Endodermal cell (in vitro differentiated cells): Measurements from ENCODE around the gene RPS6KC1. TPM values are rescaled to one million over a fixed set of nuclear protein-coding genes. Genes with fewer than 3 reads are reported as not detected.

Experiments
- DNase-seq: peaks from one replicate; pipeline ENCODE4 v3.0.0-alpha.2; 2017
- H3K27ac ChIP-seq: 2 replicates; pipeline ENCODE4 v1.5.1; 2013; ENCODE audit warnings: mild to moderate bottlenecking, low read depth, low read length, moderate library complexity
- H3K27me3 ChIP-seq: 2 replicates; pipeline ENCODE4 v1.6.1; 2013; ENCODE audit warnings: mild to moderate bottlenecking, low read length, moderate library complexity; ENCODE audit not compliant: insufficient read depth, control insufficient read depth, poor library complexity, severe bottlenecking
- H3K36me3 ChIP-seq: 2 replicates; pipeline ENCODE4 v1.7.0; 2013; ENCODE audit warnings: mild to moderate bottlenecking, low read length, moderate library complexity; ENCODE audit not compliant: control insufficient read depth, insufficient read depth
- H3K4me1 ChIP-seq: one replicate; pipeline ENCODE4 v1.7.0; 2013; ENCODE audit warnings: low read length; ENCODE audit not compliant: control insufficient read depth, insufficient read depth
- H3K4me3 ChIP-seq: 2 replicates; pipeline ENCODE4 v1.5.1; 2013; ENCODE audit warnings: mild to moderate bottlenecking, low read length, moderate library complexity
- H3K9ac ChIP-seq: 2 replicates; pipeline ENCODE4 v1.6.1; 2013; ENCODE audit warnings: mild to moderate bottlenecking, low read length, moderate library complexity; ENCODE audit not compliant: poor library complexity, severe bottlenecking; ENCODE audit errors: extremely low read depth
- H3K9me3 ChIP-seq: 2 replicates; pipeline ENCODE4 v1.6.1; 2013; ENCODE audit warnings: mild to moderate bottlenecking, low read length, moderate library complexity; ENCODE audit not compliant: control insufficient read depth
- H3K27ac Mint-ChIP-seq: 2 replicates; pipeline ENCODE4 v1.8.0; 2020; ENCODE audit warnings: mixed read lengths
- H3K27me3 Mint-ChIP-seq: 2 replicates; pipeline ENCODE4 v1.8.0; 2021; ENCODE audit warnings: mild to moderate bottlenecking, mixed read lengths; ENCODE audit not compliant: insufficient read depth
- H3K36me3 Mint-ChIP-seq: 2 replicates; pipeline ENCODE4 v1.8.0; 2020; ENCODE audit warnings: low read depth, mixed read lengths
- H3K4me1 Mint-ChIP-seq: 2 replicates; pipeline ENCODE4 v1.8.0; 2020; ENCODE audit warnings: mixed read lengths
- H3K4me3 Mint-ChIP-seq: 2 replicates; pipeline ENCODE4 v1.8.0; 2020; ENCODE audit warnings: mild to moderate bottlenecking, moderate library complexity, mixed read lengths
- H3K9me3 Mint-ChIP-seq: 2 replicates; pipeline ENCODE4 v1.8.0; 2020; ENCODE audit warnings: mild to moderate bottlenecking, mixed read lengths
- CTCF ChIP-seq: fragments of 200-600 bp; sonication (generic); conservative IDR thresholded peaks from 2 replicates; pipeline ENCODE4 v1.5.0; 2021; ENCODE audit warnings: antibody characterized with exemption, mild to moderate bottlenecking
- WGBS, 2 experiments: methylation state at CpG; one replicate each; pipeline versions ENCODE4 v1.1.5 to v1.1.7; 2013; ENCODE audit warnings: missing lambda C conversion rate in 2 of 2, mixed read lengths in 1 of 2; ENCODE audit not compliant: insufficient coverage in 1 of 2, insufficient read length in 1 of 2; 5-methylcytosine and 5-hydroxymethylcytosine counted together
- total RNA-seq, 2 donors: library from RNA; stranded (reverse); fragmentation: NEBNext Ultra II Directional in 1 of 2; extraction: Animal tissue kit (Norgen Biotek cat#: 25700) in 1 of 2; gene quantifications; 2 replicates in 1 of 2; 3 replicates in 1 of 2; pipeline ENCODE4 v1.2.1, GENCODE V29; 2021

Gene RPS6KC1
- total RNA-seq, 2 donors from 2014 or later = 31.4 to 36.3 TPM

DNA sequence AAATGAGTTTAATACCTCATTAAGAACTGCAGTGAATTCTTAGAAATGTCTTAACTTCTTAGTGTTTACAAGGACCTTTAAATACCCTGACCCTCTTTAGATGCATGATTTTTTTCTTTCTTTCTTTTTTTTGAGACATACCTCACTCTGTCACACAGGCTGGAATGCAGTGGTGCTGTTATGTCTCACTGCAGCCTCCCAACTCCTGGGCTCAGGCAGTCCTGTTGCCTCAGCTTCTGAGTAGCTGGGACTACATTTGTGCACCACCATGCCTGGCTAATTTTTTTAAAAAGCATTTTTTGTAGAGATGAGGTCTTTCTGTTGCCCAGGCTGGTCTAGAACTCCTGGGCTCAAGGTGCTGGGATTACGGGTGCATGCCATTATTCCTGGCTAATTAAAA, 191.8 kb downstream of the RPS6KC1 start:
- TF ChIP-seq CTCF = no peak
- DNase-seq = no peak
- 92% methylated on average over 1 of the region's 1 CpG; no CpG with 5 or more reads in 1 of the 2 experiments for WGBS, 2 experiments
- H3K27me3 ChIP-seq = no peaks in the 10 kb centered on the region
- Mint-ChIP-seq H3K27ac (no peak overlapping the region), H3K27me3 (no peaks in the 10 kb centered on the region), H3K4me3 (no peak overlapping the region), H3K4me1 (peaks cover 14% of the 10 kb centered on the region), H3K36me3 (peaks cover 3% of the 10 kb centered on the region), H3K9me3 (no peaks in the 10 kb centered on the region)
- H3K4me1 ChIP-seq = peaks cover 9% of the 10 kb centered on the region
- peaks cover 30% of the 10 kb centered on the region for H3K36me3 ChIP-seq
- H3K9me3 ChIP-seq = no peaks in the 10 kb centered on the region
- no peak overlapping the region for H3K4me3 ChIP-seq
- H3K27ac ChIP-seq = no peak overlapping the region
- H3K9ac ChIP-seq = no peak overlapping the region

GRCh38 chr1:213244664-213245091, 193.6 kb downstream of the RPS6KC1 start:
- no peak overlapping the region for H3K9ac ChIP-seq
- no peak overlapping the region for H3K4me3 ChIP-seq
- H3K4me1 Mint-ChIP-seq = peaks cover 14% of the 10 kb centered on the region
- no peak overlapping the region for H3K27ac Mint-ChIP-seq
- H3K36me3 Mint-ChIP-seq = peaks cover 17% of the 10 kb centered on the region
- 60 to 65% methylated on average over 3 of the region's 3 CpGs for WGBS, 2 experiments
- H3K27me3 Mint-ChIP-seq = no peaks in the 10 kb centered on the region
- H3K27me3 ChIP-seq = no peaks in the 10 kb centered on the region
- no peaks in the 10 kb centered on the region for H3K9me3 Mint-ChIP-seq
- peak; percentile 93 for TF ChIP-seq CTCF
- H3K4me1 ChIP-seq = peaks cover 9% of the 10 kb centered on the region
- H3K27ac ChIP-seq = no peak overlapping the region
- H3K36me3 ChIP-seq = peaks cover 35% of the 10 kb centered on the region
- DNase-seq = peak; percentile 53
- H3K4me3 Mint-ChIP-seq = no peak overlapping the region
- no peaks in the 10 kb centered on the region for H3K9me3 ChIP-seq

GRCh38 chr1:213245260-213245910, 194.3 kb downstream of the RPS6KC1 start:
- Mint-ChIP-seq H3K4me3 (no peak overlapping the region), H3K27me3 (no peaks in the 10 kb centered on the region)
- TF ChIP-seq CTCF = no peak

More at GRCh38 chr1:213245260-213245910, 194.3 kb downstream of the RPS6KC1 start:
- H3K4me1 ChIP-seq = peaks cover 9% of the 10 kb centered on the region
- Mint-ChIP-seq H3K9me3 (no peaks in the 10 kb centered on the region), H3K27ac (no peak overlapping the region), H3K4me1 (peaks cover 14% of the 10 kb centered on the region), H3K36me3 (peaks cover 17% of the 10 kb centered on the region)
- no peaks in the 10 kb centered on the region for H3K27me3 ChIP-seq
- H3K9me3 ChIP-seq = no peaks in the 10 kb centered on the region
- DNase-seq = no peak
- peaks cover 35% of the 10 kb centered on the region for H3K36me3 ChIP-seq
- H3K9ac ChIP-seq = no peak overlapping the region
- no peak overlapping the region for H3K4me3 ChIP-seq
- H3K27ac ChIP-seq = no peak overlapping the region
